Kidney epithelial cell (primary cell): ENCODE data around the gene GREM2. TPM values are rescaled to one million over a fixed set of nuclear protein-coding genes. Genes with fewer than 3 reads are reported as not detected.

Source experiments
- DNase-seq: peaks from one replicate; pipeline ENCODE4 v3.0.0-alpha.2; 2010; ENCODE audit warnings: low read depth
- H3K27me3 ChIP-seq: 2 replicates; pipeline ENCODE4 v1.6.0; 2011; ENCODE audit warnings: low read length; ENCODE audit not compliant: control insufficient read depth, insufficient read depth
- H3K36me3 ChIP-seq: 2 replicates; pipeline ENCODE4 v1.5.1; 2011; ENCODE audit warnings: low read length; ENCODE audit not compliant: control insufficient read depth, insufficient read depth
- H3K4me3 ChIP-seq: 2 replicates; pipeline ENCODE4 v1.5.1; 2011; ENCODE audit warnings: low read depth, mild to moderate bottlenecking, control low read depth, low read length
- CTCF ChIP-seq: IDR thresholded peaks from 2 replicates; pipeline ENCODE4 v1.5.1; 2011; ENCODE audit warnings: mild to moderate bottlenecking, moderate library complexity, low read length, control low read depth, inconsistent platforms; ENCODE audit not compliant: insufficient read depth, poor library complexity, severe bottlenecking
- total RNA-seq: library from RNA; depleted of rRNA; stranded (reverse); fragments of >200 nt; gene quantifications from 2 replicates; pipeline ENCODE4 v1.2.3, GENCODE V29; 2015

Gene GREM2
- total RNA-seq, 1 donor from 2014 or later = 0.04 TPM

- no peak overlapping the region for H3K4me3 ChIP-seq
- TF ChIP-seq CTCF = no peak
Measured at GRCh38 chr1:240468656-240469055, 143.3 kb downstream of the GREM2 start.

GRCh38 chr1:240467895-240468294 is 144.1 kb downstream of the GREM2 start:
- no peak overlapping the region for H3K4me3 ChIP-seq
- no peaks in the 10 kb centered on the region for H3K27me3 ChIP-seq
- no peak for DNase-seq
- H3K36me3 ChIP-seq = no peaks in the 10 kb centered on the region
- TF ChIP-seq CTCF = no peak

More at GRCh38 chr1:240468656-240469055, 143.3 kb downstream of the GREM2 start:
- no peaks in the 10 kb centered on the region for H3K27me3 ChIP-seq
- no peak for DNase-seq
- H3K36me3 ChIP-seq = no peaks in the 10 kb centered on the region

GRCh38 chr1:240466509-240466908 is 145.4 kb downstream of the GREM2 start:
- no peak for TF ChIP-seq CTCF
- no peak overlapping the region for H3K4me3 ChIP-seq
- H3K27me3 ChIP-seq = no peaks in the 10 kb centered on the region
- no peak for DNase-seq
- no peaks in the 10 kb centered on the region for H3K36me3 ChIP-seq

GRCh38 chr1:240465531-240465940 is 146.4 kb downstream of the GREM2 start:
- Histone ChIP-seq H3K4me3 (no peak overlapping the region), H3K27me3 (no peaks in the 10 kb centered on the region), H3K36me3 (no peaks in the 10 kb centered on the region)
- TF ChIP-seq CTCF = no peak
- no peak for DNase-seq

- Histone ChIP-seq H3K4me3 (no peak overlapping the region), H3K36me3 (no peaks in the 10 kb centered on the region), H3K27me3 (no peaks in the 10 kb centered on the region)
- no peak for TF ChIP-seq CTCF
- DNase-seq = no peak
Measured at GRCh38 chr1:240464099-240464498, 147.9 kb downstream of the GREM2 start.

- no peak for DNase-seq
- Histone ChIP-seq H3K4me3 (no peak overlapping the region), H3K36me3 (no peaks in the 10 kb centered on the region), H3K27me3 (no peaks in the 10 kb centered on the region)
- no peak for TF ChIP-seq CTCF
Measured at GRCh38 chr1:240462766-240463395, 149.1 kb downstream of the GREM2 start.
